AG04449 (cell line): ENCODE measurements around the gene ZBED1.
"Not testable (repeated sequence)": the region's sequence is repeated elsewhere in the genome, so short reads cannot be mapped to it uniquely, and the experiment has no call there.

Experiments used
- CTCF ChIA-PET: fragments of 350-600 bp; formaldehyde crosslinking; extraction: SDS; loops from one replicate; lab custom pipeline; 2021; ENCODE audit warnings: antibody characterized with exemption; lab: Yijun Ruan, JAX
- POLR2A ChIA-PET: fragments of 400-600, 350-600 bp; formaldehyde crosslinking; extraction: SDS; loops from one replicate; lab custom pipeline; 2020; ENCODE audit warnings: antibody characterized with exemption, inconsistent platforms; lab: Yijun Ruan, JAX
- DNase-seq: peaks from one replicate; pipeline ENCODE4 v3.0.0-alpha.2; 2010; ENCODE audit warnings: low read depth, low spot score
- H3K4me3 ChIP-seq: 2 replicates; pipeline ENCODE4 v1.5.1; 2011; ENCODE audit warnings: low read depth, mild to moderate bottlenecking, control low read depth, low read length
- TF ChIP-seq, protein P1 (sequence below): IDR thresholded peaks from one replicate; pipeline ENCODE4 v1.5.1; 2011; ENCODE audit warnings: mild to moderate bottlenecking, moderate library complexity, low read length, control low read depth, inconsistent platforms; ENCODE audit not compliant: insufficient read depth; ENCODE audit errors: missing control alignments

Gene ZBED1

DNA sequence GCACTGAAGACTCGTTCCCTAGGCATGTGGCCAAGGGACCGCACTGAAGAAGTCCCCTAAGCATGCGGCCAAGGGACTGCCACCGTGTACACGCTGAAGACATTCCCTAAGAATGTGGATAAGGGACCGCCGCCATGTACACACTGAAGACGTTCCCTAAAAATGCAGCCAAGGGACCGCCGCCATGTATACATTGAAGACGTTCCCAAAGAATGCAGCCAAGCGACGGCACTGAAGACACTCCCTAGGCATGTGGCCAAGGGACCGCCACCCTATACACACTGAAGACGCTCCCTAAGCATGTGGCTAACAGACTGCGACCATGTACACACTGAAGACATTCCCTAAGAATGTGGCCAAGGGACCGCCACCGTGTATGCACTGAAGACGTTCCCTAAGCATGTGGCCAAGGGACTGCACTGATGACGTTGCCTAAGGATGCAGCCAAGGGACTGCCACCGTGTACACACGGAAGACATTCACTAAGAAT lies 31.5 kb downstream of the ZBED1 start:
- POLR2A ChIA-PET, result no interaction called here
- TF ChIP-seq, protein P1, sequence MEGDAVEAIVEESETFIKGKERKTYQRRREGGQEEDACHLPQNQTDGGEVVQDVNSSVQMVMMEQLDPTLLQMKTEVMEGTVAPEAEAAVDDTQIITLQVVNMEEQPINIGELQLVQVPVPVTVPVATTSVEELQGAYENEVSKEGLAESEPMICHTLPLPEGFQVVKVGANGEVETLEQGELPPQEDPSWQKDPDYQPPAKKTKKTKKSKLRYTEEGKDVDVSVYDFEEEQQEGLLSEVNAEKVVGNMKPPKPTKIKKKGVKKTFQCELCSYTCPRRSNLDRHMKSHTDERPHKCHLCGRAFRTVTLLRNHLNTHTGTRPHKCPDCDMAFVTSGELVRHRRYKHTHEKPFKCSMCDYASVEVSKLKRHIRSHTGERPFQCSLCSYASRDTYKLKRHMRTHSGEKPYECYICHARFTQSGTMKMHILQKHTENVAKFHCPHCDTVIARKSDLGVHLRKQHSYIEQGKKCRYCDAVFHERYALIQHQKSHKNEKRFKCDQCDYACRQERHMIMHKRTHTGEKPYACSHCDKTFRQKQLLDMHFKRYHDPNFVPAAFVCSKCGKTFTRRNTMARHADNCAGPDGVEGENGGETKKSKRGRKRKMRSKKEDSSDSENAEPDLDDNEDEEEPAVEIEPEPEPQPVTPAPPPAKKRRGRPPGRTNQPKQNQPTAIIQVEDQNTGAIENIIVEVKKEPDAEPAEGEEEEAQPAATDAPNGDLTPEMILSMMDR, result no peak

DNA sequence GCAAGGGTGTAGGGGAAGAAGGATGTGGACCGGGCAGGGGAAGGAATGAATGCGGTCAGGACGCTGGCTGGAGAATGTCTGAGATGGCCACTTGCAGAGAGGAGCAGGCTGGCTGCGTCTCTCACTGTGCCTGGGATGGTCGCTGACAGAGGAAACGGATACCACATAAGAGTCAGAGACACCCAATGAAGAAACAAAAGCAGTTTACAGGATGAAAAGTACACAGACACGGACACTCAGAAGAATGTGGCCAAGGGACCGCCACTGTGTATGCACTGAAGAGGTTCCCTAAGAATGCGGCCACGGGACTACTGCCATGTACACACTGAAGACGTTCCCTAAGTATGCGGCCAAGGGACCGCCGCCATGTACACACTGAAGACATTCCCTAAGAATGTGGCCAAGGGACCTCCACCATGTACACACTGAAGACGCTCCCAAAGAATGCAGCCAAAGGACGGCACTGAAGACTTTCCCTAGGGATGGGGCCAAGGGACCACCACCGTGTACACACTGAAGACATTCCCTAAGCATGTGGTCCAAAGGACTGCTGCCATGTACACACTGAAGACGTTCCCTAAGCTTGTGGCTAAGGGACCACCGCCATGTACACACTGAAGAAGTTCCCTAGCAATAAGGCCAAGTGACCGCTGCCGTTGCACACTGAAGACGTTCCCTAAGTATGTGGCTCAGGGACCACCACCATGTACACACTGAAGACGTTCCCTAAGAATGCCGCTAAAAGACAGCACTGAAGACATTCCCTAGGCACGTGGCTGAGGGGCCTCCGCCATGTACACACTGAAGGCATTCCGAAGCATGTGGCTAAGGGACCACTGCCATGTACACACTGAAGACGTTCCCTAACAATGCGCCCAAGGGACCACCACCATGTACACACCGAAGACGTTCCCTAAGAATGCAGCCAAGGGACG lies 32.2 kb downstream of the ZBED1 start:
- CTCF ChIA-PET, result no interaction called here
- H3K4me3 ChIP-seq, result no peak overlapping the region
- no peak for DNase-seq
- POLR2A ChIA-PET, result no interaction called here
- TF ChIP-seq, protein P1, result no peak

More for the DNA sequence above, 31.5 kb downstream of the ZBED1 start:
- CTCF ChIA-PET, result no interaction called here
- no peak for DNase-seq
- no peak overlapping the region for H3K4me3 ChIP-seq

DNA sequence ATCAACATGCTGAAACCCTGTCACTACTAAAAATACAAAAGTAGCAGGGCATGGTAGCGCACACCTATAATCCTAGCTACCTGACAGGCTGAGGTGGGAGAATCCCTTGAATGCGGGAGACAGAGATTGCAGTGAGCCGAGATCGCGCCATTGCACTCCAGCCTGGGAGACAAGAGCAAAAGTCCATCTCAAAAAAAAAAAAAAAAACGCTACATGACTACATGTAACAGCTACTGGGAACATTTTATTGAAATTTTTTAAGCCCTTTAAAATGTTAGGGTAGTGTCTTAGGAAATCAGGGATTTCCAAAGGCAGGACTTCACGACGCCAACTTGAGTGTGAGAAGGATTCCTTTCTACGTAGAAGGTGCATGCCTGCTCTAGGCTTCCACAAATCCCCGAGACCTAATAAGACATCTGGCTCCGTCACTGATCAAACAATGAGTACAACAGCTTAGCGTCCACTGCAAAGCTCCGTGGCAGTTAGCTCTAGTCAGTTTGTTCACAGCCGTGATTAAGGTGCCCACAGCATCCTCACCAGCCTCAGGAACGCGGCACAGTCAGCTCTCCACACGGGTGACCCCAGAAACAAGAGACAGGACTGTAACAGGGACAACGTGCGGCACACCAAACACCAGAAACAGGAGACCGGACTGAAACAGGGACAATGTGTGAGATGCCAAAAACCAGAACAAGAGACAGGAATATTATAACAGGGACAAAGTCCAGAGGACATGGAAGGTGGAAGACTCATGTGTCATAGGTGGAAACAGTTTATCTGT lies 33.7 kb downstream of the ZBED1 start:
- H3K4me3 ChIP-seq, result no peak overlapping the region
- DNase-seq, result no peak
- CTCF ChIA-PET, result no interaction called here

DNA sequence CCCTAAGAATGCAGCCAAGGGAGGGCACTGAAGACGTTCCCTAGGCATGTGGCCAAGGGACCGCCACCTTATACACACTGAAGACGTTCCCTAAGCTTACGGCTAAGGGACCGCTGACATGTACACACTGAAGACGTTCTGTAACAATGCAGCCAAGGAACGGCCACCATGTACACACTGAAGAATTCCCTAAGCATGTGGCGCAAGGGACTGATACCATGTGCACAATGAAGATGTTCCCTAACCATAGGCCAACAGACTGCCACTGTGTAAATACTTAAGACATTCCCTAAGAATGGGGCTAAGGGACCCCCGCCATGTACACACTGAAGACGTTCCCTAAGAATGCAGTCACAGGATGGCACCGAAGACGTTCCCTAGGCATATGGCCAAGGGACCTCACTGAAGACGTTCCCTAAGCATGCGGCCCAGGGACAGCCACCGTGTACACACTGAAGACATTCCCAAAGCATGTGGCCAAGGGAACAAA lies 36.1 kb downstream of the ZBED1 start:
- ChIA-PET CTCF (no interaction called here), POLR2A (no interaction called here)
- DNase-seq, result no peak
- no peak overlapping the region for H3K4me3 ChIP-seq
- TF ChIP-seq, protein P1, result no peak

More for the DNA sequence above, 33.7 kb downstream of the ZBED1 start:
- POLR2A ChIA-PET, result no interaction called here
- TF ChIP-seq, protein P1, result no peak

DNA sequence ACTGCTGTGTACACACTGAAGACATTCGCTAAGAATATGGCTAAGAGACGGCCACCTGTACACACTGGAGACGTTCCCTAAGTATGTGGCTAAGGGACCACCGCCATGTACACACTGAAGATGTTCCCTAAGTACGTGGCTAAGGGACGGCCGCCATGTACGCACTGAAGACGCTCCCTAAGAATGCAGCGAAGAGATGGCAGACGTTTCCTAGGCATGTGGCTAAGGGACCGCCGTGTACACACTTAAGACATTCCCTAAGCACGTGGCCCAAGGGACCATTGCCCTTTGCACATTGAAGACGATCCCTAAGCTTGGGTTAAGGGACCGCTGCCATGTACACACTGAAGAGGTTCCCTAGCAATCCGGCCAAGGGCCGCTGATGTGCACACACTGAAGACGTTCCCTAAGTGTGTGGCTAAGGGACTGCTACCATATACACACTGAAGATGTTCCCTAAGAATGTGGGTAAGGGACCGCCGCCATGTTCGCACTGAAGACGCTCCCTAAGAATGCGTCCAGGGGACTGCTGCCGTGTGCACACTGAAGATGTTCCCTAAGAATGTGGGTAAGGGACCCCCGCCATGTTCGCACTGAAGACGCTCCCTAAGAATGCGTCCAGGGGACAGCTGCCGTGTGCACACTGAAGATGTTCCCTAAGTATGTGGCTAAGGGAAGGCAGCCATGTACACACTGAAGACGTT lies 36.7 kb downstream of the ZBED1 start:
- TF ChIP-seq, protein P1, result no peak
- ChIA-PET POLR2A (no interaction called here), CTCF (no interaction called here)
- no peak overlapping the region for H3K4me3 ChIP-seq
- DNase-seq, result no peak

DNA sequence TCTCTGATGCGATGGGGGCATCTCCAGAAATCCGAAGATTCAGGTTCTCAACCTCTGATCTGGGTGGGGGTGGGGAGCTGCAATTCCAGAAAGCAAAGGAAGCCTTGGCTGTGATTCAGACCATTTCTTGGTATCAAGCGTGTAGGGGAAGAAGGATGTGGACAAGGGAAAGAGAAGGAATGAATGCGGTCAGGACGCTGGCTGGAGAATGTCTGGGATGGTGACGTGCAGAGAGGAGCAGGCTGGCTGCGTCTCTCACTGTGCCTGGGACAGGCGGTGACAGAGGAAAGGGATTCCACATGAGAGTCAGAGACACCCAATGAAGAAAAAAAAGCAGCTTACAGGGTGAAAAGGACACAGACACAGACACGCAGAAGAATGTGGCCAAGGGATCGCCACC lies 37.3 kb downstream of the ZBED1 start:
- CTCF ChIA-PET, H3K4me3 ChIP-seq, DNase-seq, POLR2A ChIA-PET: not testable (repeated sequence)
